Natural killer cell (primary cell): Measurements from ENCODE around the gene RAP1A. TPM values are rescaled to one million over a fixed set of nuclear protein-coding genes. Genes with fewer than 3 reads are reported as not detected.
A peak's percentile ranks its signal among the peaks of the same experiment; 100 is the strongest.

Source experiments
- ATAC-seq, 3 donors: fragments of 150-1000 bp in 2 of 3; fragments of 200-7000 bp in 1 of 3; cut with Tn5 transposase; 1 replicate in 1 of 3; 2 replicates in 2 of 3; pipeline ENCODE4 v1.10.0; 2021; ENCODE audit warnings: mild to moderate bottlenecking in 2 of 3, moderate library complexity in 2 of 3
- DNase-seq, 2 donors: peaks; one replicate each; pipeline versions ENCODE4 v3.0.0 to v3.0.0-alpha.2; 2013 to 2021; ENCODE audit warnings: mixed read lengths in 1 of 2
- H3K27ac ChIP-seq: one replicate; pipeline ENCODE4 v1.5.1; 2013; ENCODE audit warnings: mild to moderate bottlenecking, low read length
- H3K27me3 ChIP-seq: one replicate; pipeline ENCODE4 v1.6.1; 2013; ENCODE audit warnings: low read length; ENCODE audit not compliant: control insufficient read depth, insufficient read depth
- H3K36me3 ChIP-seq: one replicate; pipeline ENCODE4 v1.6.1; 2013; ENCODE audit warnings: low read length; ENCODE audit not compliant: control insufficient read depth, insufficient read depth
- H3K4me1 ChIP-seq: one replicate; pipeline ENCODE4 v1.6.1; 2013; ENCODE audit warnings: low read length; ENCODE audit not compliant: control insufficient read depth, insufficient read depth
- H3K4me3 ChIP-seq: one replicate; pipeline ENCODE4 v1.5.1; 2013; ENCODE audit warnings: low read length
- H3K9me3 ChIP-seq: one replicate; pipeline ENCODE4 v1.6.1; 2013; ENCODE audit warnings: low read length; ENCODE audit not compliant: control insufficient read depth, insufficient read depth
- H3K27ac Mint-ChIP-seq, 2 donors: one replicate each; pipeline ENCODE4 v1.8.0; 2022; ENCODE audit warnings: mild to moderate bottlenecking in 2 of 2, mixed read lengths in 2 of 2, moderate library complexity in 1 of 2
- H3K27me3 Mint-ChIP-seq, 2 donors: one replicate each; pipeline ENCODE4 v1.8.0; 2022; ENCODE audit warnings: low read depth in 2 of 2, mixed read lengths in 2 of 2
- H3K36me3 Mint-ChIP-seq: one replicate; pipeline ENCODE4 v1.8.0; 2022; ENCODE audit warnings: mixed read lengths
- H3K4me1 Mint-ChIP-seq, 2 donors: one replicate each; pipeline ENCODE4 v1.8.0; 2022; ENCODE audit warnings: mixed read lengths in 2 of 2
- H3K4me3 Mint-ChIP-seq: one replicate; pipeline ENCODE4 v1.8.0; 2022; ENCODE audit warnings: mild to moderate bottlenecking, moderate library complexity, mixed read lengths
- H3K9me3 Mint-ChIP-seq, 2 donors: one replicate each; pipeline ENCODE4 v1.8.0; 2022; ENCODE audit warnings: mixed read lengths in 2 of 2
- WGBS: methylation state at CpG from one replicate; pipeline ENCODE4 v1.1.7; 2013; ENCODE audit warnings: missing lambda C conversion rate; ENCODE audit not compliant: insufficient coverage; 5-methylcytosine and 5-hydroxymethylcytosine counted together
- intact Hi-C: fragments of 100-400 bp; cut with micrococcal nuclease; formaldehyde crosslinking; loops from one replicate; pipeline ENCODE4 v1.14.2; 2022
- total RNA-seq, 4 donors: library from RNA; stranded (reverse); fragments of 120-200 nt in 1 of 4; gene quantifications; one replicate each; pipeline versions ENCODE4 v1.2.3 to v1.2.4, GENCODE V29; 2013 to 2022
- TF ChIP-seq, protein P1 (sequence below): fragments of 200-600 bp; IDR thresholded peaks from one replicate; pipeline ENCODE4 v1.8.0; 2022; ENCODE audit warnings: antibody characterized with exemption

Gene RAP1A
- total RNA-seq, 3 donors from 2014 or later (not counting 1 experiment from before 2014, with no cell fraction given): 83.7 to 112 (median 104) TPM

DNA sequence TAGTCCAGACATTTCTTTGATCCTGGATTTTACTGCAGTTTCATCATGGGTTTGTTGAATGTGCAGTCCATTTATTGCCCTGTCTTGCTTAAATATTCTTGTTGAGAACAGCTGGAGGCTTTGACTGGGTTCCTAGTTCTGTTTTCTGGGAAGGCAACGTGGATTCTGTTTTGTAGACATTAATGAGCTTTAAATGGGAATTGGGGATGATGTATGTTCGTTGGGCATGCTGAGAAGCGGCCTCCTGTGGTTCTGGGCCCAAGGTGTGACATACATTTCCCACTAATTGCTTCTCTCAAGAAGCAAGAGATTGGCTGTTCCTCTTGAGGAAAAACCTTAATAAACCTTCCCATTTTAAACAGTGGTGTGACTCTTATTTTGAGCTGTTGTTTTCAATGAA lies 96.7 kb downstream of the RAP1A start:
- TF ChIP-seq, protein P1, sequence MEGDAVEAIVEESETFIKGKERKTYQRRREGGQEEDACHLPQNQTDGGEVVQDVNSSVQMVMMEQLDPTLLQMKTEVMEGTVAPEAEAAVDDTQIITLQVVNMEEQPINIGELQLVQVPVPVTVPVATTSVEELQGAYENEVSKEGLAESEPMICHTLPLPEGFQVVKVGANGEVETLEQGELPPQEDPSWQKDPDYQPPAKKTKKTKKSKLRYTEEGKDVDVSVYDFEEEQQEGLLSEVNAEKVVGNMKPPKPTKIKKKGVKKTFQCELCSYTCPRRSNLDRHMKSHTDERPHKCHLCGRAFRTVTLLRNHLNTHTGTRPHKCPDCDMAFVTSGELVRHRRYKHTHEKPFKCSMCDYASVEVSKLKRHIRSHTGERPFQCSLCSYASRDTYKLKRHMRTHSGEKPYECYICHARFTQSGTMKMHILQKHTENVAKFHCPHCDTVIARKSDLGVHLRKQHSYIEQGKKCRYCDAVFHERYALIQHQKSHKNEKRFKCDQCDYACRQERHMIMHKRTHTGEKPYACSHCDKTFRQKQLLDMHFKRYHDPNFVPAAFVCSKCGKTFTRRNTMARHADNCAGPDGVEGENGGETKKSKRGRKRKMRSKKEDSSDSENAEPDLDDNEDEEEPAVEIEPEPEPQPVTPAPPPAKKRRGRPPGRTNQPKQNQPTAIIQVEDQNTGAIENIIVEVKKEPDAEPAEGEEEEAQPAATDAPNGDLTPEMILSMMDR: no peak
- Mint-ChIP-seq H3K27me3 (no peaks in the 10 kb centered on the region), H3K27ac (no peak overlapping the region), H3K36me3 (no peaks in the 10 kb centered on the region), H3K4me1 (peaks cover 6 to 9% of the 10 kb centered on the region in 2 donors), H3K4me3 (no peak overlapping the region), H3K9me3 (no peaks in the 10 kb centered on the region)
- Histone ChIP-seq H3K4me1 (no peaks in the 10 kb centered on the region), H3K36me3 (peaks cover 27% of the 10 kb centered on the region), H3K27me3 (no peaks in the 10 kb centered on the region), H3K9me3 (no peaks in the 10 kb centered on the region), H3K27ac (no peak overlapping the region), H3K4me3 (no peak overlapping the region)
- intact Hi-C loops: no loop called here
- DNase-seq (no peak), ATAC-seq (no peak)
- 100% methylated on average over 1 of the region's 3 CpGs for WGBS

DNA sequence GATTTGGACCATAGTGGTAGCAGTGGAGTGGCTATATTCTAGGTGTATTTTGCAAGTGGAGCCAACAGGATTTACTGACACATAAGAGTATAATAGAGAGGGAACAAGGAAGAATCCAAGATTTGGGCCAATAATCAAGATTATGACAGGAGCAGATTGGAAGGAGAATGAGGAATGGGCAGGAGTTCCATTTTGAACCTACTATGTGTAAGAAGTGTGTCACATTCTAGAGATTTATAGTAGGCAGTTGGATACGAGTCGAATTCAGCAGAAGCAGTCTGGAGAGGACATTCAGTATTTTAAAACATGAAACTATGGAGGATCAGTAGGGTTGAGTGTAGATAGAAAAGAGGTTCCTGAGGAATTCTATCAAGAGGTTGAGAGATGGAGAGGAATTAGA lies 97.9 kb downstream of the RAP1A start:
- Mint-ChIP-seq H3K27ac (peak overlapping the region in 1 of 2 donors; percentile 7), H3K9me3 (no peaks in the 10 kb centered on the region), H3K27me3 (no peaks in the 10 kb centered on the region), H3K36me3 (no peaks in the 10 kb centered on the region), H3K4me1 (peaks cover 6 to 15% of the 10 kb centered on the region in 2 donors), H3K4me3 (no peak overlapping the region)
- no peak for DNase-seq
- peaks cover 16% of the 10 kb centered on the region for H3K36me3 ChIP-seq
- WGBS: 100% methylated on average over 2 of the region's 2 CpGs
- H3K27ac ChIP-seq: no peak overlapping the region
- no peak for ATAC-seq
- no peaks in the 10 kb centered on the region for H3K4me1 ChIP-seq
- no peak overlapping the region for H3K4me3 ChIP-seq
- intact Hi-C loops: no loop called here
- no peaks in the 10 kb centered on the region for H3K27me3 ChIP-seq
- no peaks in the 10 kb centered on the region for H3K9me3 ChIP-seq
- TF ChIP-seq, protein P1: no peak

DNA sequence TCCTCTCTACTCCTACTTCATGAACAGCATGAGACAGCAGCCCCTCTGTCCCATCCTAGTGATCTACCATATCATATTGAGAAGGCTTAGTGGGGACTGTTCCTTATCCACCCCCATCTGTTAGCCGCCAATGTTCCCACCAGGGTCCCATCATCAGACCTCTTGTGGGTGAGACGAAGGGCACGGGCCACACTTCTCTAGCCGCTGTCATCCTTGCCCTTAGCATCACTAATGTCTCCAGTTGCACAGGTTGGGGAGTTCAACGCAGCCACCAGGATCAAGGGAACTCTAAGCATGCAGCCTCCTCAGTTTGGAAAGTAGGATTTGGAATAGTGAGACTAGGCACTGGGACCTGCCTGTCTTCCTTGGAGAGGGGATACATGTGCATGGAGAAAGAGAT lies 99.5 kb downstream of the RAP1A start:
- intact Hi-C loops: no loop called here
- no peaks in the 10 kb centered on the region for H3K4me1 ChIP-seq
- Mint-ChIP-seq H3K27me3 (no peaks in the 10 kb centered on the region), H3K4me3 (no peak overlapping the region), H3K27ac (peak overlapping the region in 1 of 2 donors; percentile 1), H3K9me3 (no peaks in the 10 kb centered on the region), H3K4me1 (peaks cover 6 to 25% of the 10 kb centered on the region in 2 donors), H3K36me3 (no peaks in the 10 kb centered on the region)
- TF ChIP-seq, protein P1: no peak
- no peak for DNase-seq
- no peaks in the 10 kb centered on the region for H3K9me3 ChIP-seq
- no peaks in the 10 kb centered on the region for H3K27me3 ChIP-seq
- WGBS: 97% methylated on average over 5 of the region's 5 CpGs
- no peak for ATAC-seq
- no peak overlapping the region for H3K4me3 ChIP-seq
- H3K36me3 ChIP-seq: peaks cover 12% of the 10 kb centered on the region
- H3K27ac ChIP-seq: no peak overlapping the region

DNA sequence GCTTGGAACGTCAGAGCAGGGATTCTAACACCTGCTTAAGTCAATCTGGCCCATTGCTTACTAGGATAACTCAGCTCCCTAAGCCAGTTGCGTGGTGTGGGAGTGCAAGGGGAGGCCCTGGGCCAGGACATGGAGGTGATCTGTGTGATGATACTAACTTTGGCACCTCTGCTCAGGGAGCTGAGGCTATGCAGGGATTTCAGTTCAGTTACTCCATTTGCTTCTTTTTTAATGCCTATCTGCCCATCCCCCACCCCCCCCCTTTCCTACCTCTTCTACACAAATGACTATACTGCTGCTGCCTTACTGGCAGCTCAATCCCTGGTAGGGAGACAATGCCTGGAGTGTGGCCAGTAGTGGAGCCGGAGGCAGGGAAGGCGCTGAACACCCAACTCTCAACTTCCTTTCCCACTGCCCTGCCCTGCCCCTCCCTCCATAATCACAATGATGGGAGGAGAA lies 100.1 kb downstream of the RAP1A start:
- Histone ChIP-seq H3K27me3 (no peaks in the 10 kb centered on the region), H3K9me3 (no peaks in the 10 kb centered on the region), H3K4me3 (no peak overlapping the region), H3K27ac (no peak overlapping the region), H3K36me3 (peaks cover 12% of the 10 kb centered on the region), H3K4me1 (no peaks in the 10 kb centered on the region)
- intact Hi-C loops: no loop called here
- H3K36me3 Mint-ChIP-seq: no peaks in the 10 kb centered on the region
- H3K4me3 Mint-ChIP-seq: no peak overlapping the region
- TF ChIP-seq, protein P1: no peak
- 80% methylated on average over 2 of the region's 4 CpGs for WGBS
- H3K27ac Mint-ChIP-seq: no peak overlapping the region
- no peaks in the 10 kb centered on the region for H3K27me3 Mint-ChIP-seq
- H3K4me1 Mint-ChIP-seq: peaks cover 6 to 25% of the 10 kb centered on the region in 2 donors
- no peak for ATAC-seq
- no peaks in the 10 kb centered on the region for H3K9me3 Mint-ChIP-seq
- DNase-seq: no peak
